Liver (tissue), 9 donors: Measurements from ENCODE around the gene RERE. TPM values are rescaled to one million over a fixed set of nuclear protein-coding genes. Genes with fewer than 3 reads are reported as not detected.

Experiments
- DNase-seq: peaks from one replicate; pipeline ENCODE4 v3.0.0-alpha.2; 2017; ENCODE audit warnings: low spot score
- H3K27ac ChIP-seq, 2 donors: one replicate each; pipeline ENCODE4 v1.7.0; 2013; ENCODE audit warnings: inconsistent platforms in 2 of 2, low read length in 2 of 2, control low read depth in 1 of 2, low read depth in 1 of 2, mild to moderate bottlenecking in 1 of 2
- H3K27me3 ChIP-seq, 4 donors: one replicate each; pipeline versions ENCODE4 v1.6.1 to v1.7.0; 2013; ENCODE audit warnings: low read length in 3 of 4, inconsistent platforms in 1 of 4, mild to moderate bottlenecking in 1 of 4, moderate library complexity in 1 of 4; ENCODE audit not compliant: control insufficient read depth in 4 of 4, insufficient read depth in 4 of 4
- H3K36me3 ChIP-seq, 4 donors: one replicate each; pipeline versions ENCODE4 v1.6.1 to v1.7.0; 2013; ENCODE audit warnings: low read length in 3 of 4, mild to moderate bottlenecking in 3 of 4, low read depth in 1 of 4, moderate library complexity in 1 of 4; ENCODE audit not compliant: control insufficient read depth in 4 of 4, insufficient read depth in 3 of 4
- H3K4me1 ChIP-seq, 4 donors: one replicate each; pipeline versions ENCODE4 v1.6.1 to v1.7.0; 2013; ENCODE audit warnings: low read length in 3 of 4, mild to moderate bottlenecking in 3 of 4, moderate library complexity in 1 of 4; ENCODE audit not compliant: control insufficient read depth in 4 of 4, insufficient read depth in 4 of 4
- H3K4me3 ChIP-seq, 3 donors: one replicate each; pipeline versions ENCODE4 v1.6.1 to v1.7.0; 2013; ENCODE audit warnings: low read length in 3 of 3, control low read depth in 1 of 3, low read depth in 1 of 3, mild to moderate bottlenecking in 1 of 3
- H3K9ac ChIP-seq, 2 donors: one replicate each; pipeline ENCODE4 v1.7.0; 2013; ENCODE audit warnings: low read length in 2 of 2, mild to moderate bottlenecking in 2 of 2, moderate library complexity in 2 of 2, control low read depth in 1 of 2, low read depth in 1 of 2
- H3K9me3 ChIP-seq, 4 donors: one replicate each; pipeline versions ENCODE4 v1.6.1 to v1.7.0; 2013; ENCODE audit warnings: low read length in 3 of 4; ENCODE audit not compliant: control insufficient read depth in 4 of 4
- ATF3 ChIP-seq: IDR thresholded peaks from 2 replicates; pipeline ENCODE4 v1.6.1; 2016; ENCODE audit warnings: antibody characterized with exemption
- CTCF ChIP-seq: fragments of 150-350 bp; IDR thresholded peaks from 2 replicates; pipeline ENCODE4 v1.5.1; 2017; ENCODE audit warnings: improper control_type of control experiment, low read depth, low read length; ENCODE audit not compliant: missing input control
- EGR1 ChIP-seq, 2 donors: IDR thresholded peaks; 2 replicates each; pipeline ENCODE4 v1.6.1; 2016 to 2018; ENCODE audit warnings: antibody characterized with exemption in 2 of 2, low read depth in 2 of 2
- FOXA1 ChIP-seq: IDR thresholded peaks from 2 replicates; pipeline ENCODE4 v1.6.1; 2016; ENCODE audit warnings: antibody characterized with exemption
- HNF4A ChIP-seq, 2 donors: conservative IDR thresholded peaks; 2 replicates each; pipeline ENCODE4 v1.6.1; 2016; ENCODE audit warnings: antibody characterized with exemption in 2 of 2, mild to moderate bottlenecking in 2 of 2
- HNF4G ChIP-seq: IDR thresholded peaks from 2 replicates; pipeline ENCODE4 v1.6.1; 2016; ENCODE audit warnings: antibody characterized with exemption
- JUND ChIP-seq, 2 donors: IDR thresholded peaks; 2 replicates each; pipeline ENCODE4 v1.6.1; 2016; ENCODE audit warnings: antibody characterized with exemption in 2 of 2
- MAX ChIP-seq: IDR thresholded peaks from 2 replicates; pipeline ENCODE4 v1.6.1; 2016; ENCODE audit warnings: antibody characterized with exemption
- REST ChIP-seq: IDR thresholded peaks from 2 replicates; pipeline ENCODE4 v1.6.1; 2016; ENCODE audit warnings: antibody characterized with exemption, mild to moderate bottlenecking
- SP1 ChIP-seq: IDR thresholded peaks from 2 replicates; pipeline ENCODE4 v1.6.1; 2018; ENCODE audit warnings: antibody characterized with exemption, mild to moderate bottlenecking
- TAF1 ChIP-seq: conservative IDR thresholded peaks from 2 replicates; pipeline ENCODE4 v1.6.1; 2016; ENCODE audit warnings: antibody characterized with exemption, mild to moderate bottlenecking
- ZBTB33 ChIP-seq: IDR thresholded peaks from 2 replicates; pipeline ENCODE4 v1.6.1; 2016; ENCODE audit warnings: antibody characterized with exemption
- WGBS: extraction: QIAGEN DNeasy Blood & Tissue Kit; methylation state at CpG from one replicate; pipeline ENCODE4 v1.1.7; 2013; 5-methylcytosine and 5-hydroxymethylcytosine counted together
- polyA plus RNA-seq, 2 donors: library from polyadenylated mRNA; stranded (reverse) in 1 of 2; unstranded in 1 of 2; fragments of 200-250 nt in 1 of 2; fragments of >200 nt in 1 of 2; fragmentation: Nextera tagmentation in 1 of 2; extraction: Ambion mirVana in 1 of 2; gene quantifications; one replicate each; pipeline versions ENCODE4 v1.2.1 to v1.2.3, GENCODE V29; 2013 to 2015
- total RNA-seq, 2 donors: library from RNA; depleted of rRNA; stranded (reverse); fragments of >200 nt; gene quantifications; one replicate each; pipeline ENCODE4 v1.2.3, GENCODE V29; 2014
- donor health status: healthy.
- donor health status: healthy.
- donor health status: healthy.
- donor health status: healthy.
- donor health status: healthy.

The RERE gene
- total and polyA plus RNA-seq, 4 donors: 9.8 to 49.1 (median 24.8) TPM

- Histone ChIP-seq H3K36me3 (peaks cover 0 to 1% (median 0%) of the 10 kb centered on the region in 4 donors), H3K9ac (peak overlapping the region in 1 of 2 donors; percentile 32), H3K9me3 (no peaks in the 10 kb centered on the region), H3K27ac (no peak overlapping the region), H3K4me1 (peaks cover 0 to 17% (median 16%) of the 10 kb centered on the region in 4 donors), H3K4me3 (no peak overlapping the region), H3K27me3 (no peaks in the 10 kb centered on the region)
- no peak for DNase-seq
- TF ChIP-seq ATF3 (no peak), MAX (no peak), HNF4G (no peak), CTCF (no peak), ZBTB33 (no peak), SP1 (no peak), EGR1 (IDR thresholded peaks at IDR 0.05; ENCODE audit: low read depth in 2 of 2) (no peak), FOXA1 (no peak), TAF1 (no peak)
- WGBS: 78% methylated on average over 5 of the region's 5 CpGs
Measured at GRCh38 chr1:8523666-8524206, 293.7 kb downstream of the RERE start.

GRCh38 chr1:8520483-8520966, 296.9 kb downstream of the RERE start:
- TF ChIP-seq JUND (IDR thresholded peaks at IDR 0.05): no peak
- peak in 1 of 2 donors; percentile 40 for TF ChIP-seq HNF4A (conservative IDR thresholded peaks at IDR 0.05)
- H3K27me3 ChIP-seq: no peaks in the 10 kb centered on the region
- H3K9me3 ChIP-seq: no peaks in the 10 kb centered on the region
- no peak overlapping the region for H3K9ac ChIP-seq
- peaks cover 0 to 15% (median 12%) of the 10 kb centered on the region in 4 donors for H3K4me1 ChIP-seq
- WGBS: 71% methylated on average over 6 of the region's 6 CpGs
- no peak overlapping the region for H3K27ac ChIP-seq
- peaks cover 0 to 1% (median 0%) of the 10 kb centered on the region in 4 donors for H3K36me3 ChIP-seq
- DNase-seq: no peak
- H3K4me3 ChIP-seq: no peak overlapping the region

- no peak overlapping the region for H3K27ac ChIP-seq
Measured at GRCh38 chr1:8519167-8519566, 298.3 kb downstream of the RERE start.

More at GRCh38 chr1:8519167-8519566, 298.3 kb downstream of the RERE start:
- H3K4me3 ChIP-seq: no peak overlapping the region
- no peaks in the 10 kb centered on the region for H3K27me3 ChIP-seq
- TF ChIP-seq REST: no peak
- no peak for TF ChIP-seq JUND (IDR thresholded peaks at IDR 0.05)
- no peak for TF ChIP-seq EGR1 (IDR thresholded peaks at IDR 0.05; ENCODE audit: low read depth in 2 of 2)
- no peak overlapping the region for H3K9ac ChIP-seq
- DNase-seq: no peak
- peaks cover 0 to 1% (median 0%) of the 10 kb centered on the region in 4 donors for H3K36me3 ChIP-seq
- no peaks in the 10 kb centered on the region for H3K9me3 ChIP-seq
- H3K4me1 ChIP-seq: peaks cover 0 to 4% (median 1%) of the 10 kb centered on the region in 4 donors
- WGBS: 100% methylated on average over 1 of the region's 1 CpG
